A549 treated with AZD2906 at 1 μM for 4 hours (cell line): Measurements from ENCODE around the gene CFAP43. TPM values are rescaled to one million over a fixed set of nuclear protein-coding genes. Genes with fewer than 3 reads are reported as not detected.

ENCODE experiments used
- total RNA-seq: library from RNA; stranded (reverse); fragments of 200-300 nt; extraction: Qiagen RNA extraction; gene quantifications from 5 replicates; pipeline ENCODE4 v1.2.3, GENCODE V29; 2022

CFAP43 gene, protein sequence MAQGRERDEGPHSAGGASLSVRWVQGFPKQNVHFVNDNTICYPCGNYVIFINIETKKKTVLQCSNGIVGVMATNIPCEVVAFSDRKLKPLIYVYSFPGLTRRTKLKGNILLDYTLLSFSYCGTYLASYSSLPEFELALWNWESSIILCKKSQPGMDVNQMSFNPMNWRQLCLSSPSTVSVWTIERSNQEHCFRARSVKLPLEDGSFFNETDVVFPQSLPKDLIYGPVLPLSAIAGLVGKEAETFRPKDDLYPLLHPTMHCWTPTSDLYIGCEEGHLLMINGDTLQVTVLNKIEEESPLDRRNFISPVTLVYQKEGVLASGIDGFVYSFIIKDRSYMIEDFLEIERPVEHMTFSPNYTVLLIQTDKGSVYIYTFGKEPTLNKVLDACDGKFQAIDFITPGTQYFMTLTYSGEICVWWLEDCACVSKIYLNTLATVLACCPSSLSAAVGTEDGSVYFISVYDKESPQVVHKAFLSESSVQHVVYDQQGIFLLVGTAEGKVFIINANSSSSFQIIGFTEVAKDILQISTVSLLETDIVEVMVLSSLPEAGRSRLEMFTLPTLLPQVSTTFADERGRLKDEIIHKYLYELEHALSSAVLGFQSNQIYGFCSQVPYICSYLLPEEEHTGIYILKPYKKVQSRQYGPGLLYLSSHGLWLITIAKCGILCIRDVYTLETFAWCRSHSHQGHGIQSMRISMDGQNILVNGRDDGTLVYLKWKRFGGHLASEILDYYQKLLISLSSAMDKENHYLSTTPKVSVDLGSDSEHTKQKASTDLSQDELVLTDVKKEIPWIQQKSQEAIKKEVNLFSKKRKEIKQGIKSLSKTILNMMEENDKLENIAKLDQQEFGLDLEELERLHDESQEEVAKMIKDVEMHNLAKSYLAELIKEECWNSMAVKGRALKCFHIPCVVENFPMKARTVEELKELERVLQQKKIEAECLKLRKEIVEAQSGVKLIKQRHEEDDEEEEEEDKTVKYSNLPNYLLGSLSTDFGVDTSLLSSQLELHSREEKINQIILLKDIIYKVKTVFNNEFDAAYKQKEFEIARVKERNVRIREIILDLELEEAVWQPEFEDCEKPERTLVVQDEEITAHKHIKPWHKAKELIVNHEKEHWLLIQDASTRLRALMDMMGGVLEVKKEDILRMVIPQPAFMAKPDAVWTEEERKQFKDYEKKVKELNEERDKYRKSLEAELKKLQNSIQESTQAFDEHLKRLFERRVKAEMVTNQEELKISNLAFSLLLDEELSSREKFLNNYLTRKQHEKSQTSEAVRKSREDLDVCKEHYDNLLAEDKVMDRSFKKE (N-terminal part only)
- 0.15 to 0.24 TPM (median 0.19 TPM) in 5 replicates for total RNA-seq

DNA sequence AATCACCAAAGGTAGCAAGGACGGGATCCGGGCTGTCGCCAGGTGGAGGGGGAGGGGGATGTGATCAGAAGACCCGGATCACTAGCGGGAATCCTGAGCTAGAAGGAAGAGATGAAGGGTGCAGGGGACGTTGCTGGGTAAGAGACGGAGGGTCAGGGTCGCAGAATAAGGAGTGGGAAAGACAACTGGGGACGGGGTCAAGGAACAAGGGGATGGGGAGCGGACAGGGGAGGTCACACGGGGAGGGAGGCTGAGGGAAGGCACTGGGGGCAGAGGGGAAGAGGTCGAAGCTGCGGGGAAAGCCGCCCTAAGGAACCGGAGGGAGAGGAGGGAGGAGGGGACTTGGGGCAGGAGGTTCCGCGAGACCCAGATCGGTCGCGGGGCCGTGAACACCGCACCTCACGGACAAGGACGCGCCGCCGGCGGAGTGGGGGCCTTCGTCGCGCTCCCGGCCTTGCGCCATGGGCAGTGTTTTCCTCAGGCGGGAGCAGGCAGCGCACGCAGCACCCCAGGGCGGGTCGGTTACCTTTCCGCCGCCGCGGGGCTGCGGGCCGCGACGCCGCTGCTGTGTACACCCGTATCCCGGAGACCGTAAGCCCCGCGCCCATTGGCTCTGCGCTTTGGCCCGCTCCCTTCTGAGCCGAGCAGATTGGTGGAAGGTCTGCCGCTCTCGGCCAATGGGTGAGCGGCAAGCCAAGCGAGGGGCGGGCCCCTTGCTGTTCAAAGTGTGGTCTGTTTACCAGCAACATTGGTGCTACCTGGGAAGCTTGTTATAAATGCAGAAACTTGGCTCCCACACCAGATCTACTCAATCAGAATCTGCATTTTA is at the start of gene CFAP43:
CFAP43 (minus strand) TSS at position 581 of the 829 bp plus-strand sequence; CDS start at position 463, 118 bp downstream.

GRCh38 chr10:104268713-104269645 is 36.8 kb upstream of the CFAP43 start, which contains the start of gene GSTO2:
Gene GSTO2, plus strand, starts transcription at chr10:104269184. Its CDS starts 5,732 bp downstream, at chr10:104274916.

DNA sequence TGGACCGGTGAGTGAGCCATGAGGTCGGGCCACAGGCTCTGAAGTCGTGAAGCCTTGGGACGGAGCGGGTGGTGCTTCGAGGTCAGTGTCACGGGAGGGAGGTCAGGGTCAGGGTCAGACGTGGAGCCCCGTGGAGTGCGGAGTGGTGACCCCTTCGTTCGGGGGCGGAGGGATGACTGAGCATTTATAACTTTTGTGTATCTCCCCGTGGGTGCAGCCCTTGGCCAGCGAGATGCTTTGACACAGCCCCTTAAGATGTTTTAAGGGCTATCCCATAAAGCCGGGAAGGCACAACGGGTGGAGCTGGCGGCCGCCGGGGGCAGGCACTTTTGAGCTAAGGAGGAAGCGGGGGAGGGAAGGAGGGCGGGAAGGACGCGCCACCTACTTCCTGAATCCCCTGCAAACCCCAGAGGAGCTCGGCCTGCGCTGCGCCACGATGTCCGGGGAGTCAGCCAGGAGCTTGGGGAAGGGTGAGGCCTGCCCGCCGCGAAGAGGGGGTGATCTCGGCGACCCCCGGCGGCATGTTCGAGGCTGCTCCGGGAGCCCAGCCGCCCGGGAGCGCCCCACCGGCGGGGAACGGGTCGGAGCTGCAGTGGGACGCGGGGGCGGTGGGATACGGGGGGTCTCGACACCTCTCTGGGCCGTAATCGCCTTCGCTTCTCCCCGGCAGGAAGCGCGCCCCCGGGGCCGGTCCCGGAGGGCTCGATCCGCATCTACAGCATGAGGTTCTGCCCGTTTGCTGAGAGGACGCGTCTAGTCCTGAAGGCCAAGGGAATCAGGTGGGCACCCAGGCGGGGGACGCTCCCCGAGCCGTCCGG is 22.5 kb upstream of the CFAP43 start, which contains the start of gene GSTO1:
GSTO1 (plus strand) TSS at position 400 of the 818 bp plus-strand sequence; CDS start at position 437, 37 bp downstream.

DNA sequence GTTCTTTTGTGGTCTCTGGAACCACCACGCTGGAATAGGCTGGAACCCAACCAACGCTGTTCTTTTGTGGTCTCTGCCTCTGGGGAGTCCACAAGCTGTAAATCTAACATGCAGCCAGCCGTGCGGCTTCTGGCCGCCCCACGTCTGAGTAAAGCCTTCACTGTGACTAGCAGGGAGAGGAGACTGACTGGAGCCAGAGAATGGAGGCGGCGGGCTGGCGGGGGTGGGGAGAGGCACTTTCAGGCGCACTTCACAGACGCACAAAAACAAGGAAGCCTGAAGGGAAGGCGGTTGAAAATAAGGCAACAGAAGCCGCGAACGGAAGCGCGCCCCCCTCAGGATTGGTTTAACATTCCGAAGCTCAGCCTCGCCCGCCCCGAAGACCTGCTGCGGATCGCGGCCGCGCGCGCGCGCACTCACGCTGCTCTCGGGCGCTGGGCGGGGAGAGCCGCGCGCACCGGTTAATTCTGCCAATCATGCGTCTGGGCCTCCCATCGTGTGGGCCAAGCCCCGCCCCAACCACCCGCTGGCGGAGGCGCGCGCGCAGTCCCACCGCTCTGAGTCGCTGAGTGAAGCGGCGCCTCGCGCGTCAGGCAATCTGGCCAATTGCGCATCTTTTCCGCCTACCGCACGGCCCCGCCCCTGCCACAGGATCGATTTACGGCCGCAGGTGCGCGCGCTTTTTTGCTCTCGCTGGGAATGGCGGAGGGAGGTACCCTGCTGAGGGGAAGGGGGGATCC is 110.5 kb downstream of the CFAP43 start, which contains the start of gene SFR1:
SFR1 (plus strand) TSS at position 687 of the 740 bp plus-strand sequence; CDS start at position 700, 13 bp downstream.

GRCh38 chr10:104085801-104086400 is 146.3 kb downstream of the CFAP43 start, which contains the start of gene COL17A1:
Gene COL17A1, minus strand, starts transcription at chr10:104085880. Its CDS starts 5,207 bp downstream, at chr10:104080673.

Other genes with a start within 250 kb of the CFAP43 start
- 1.3 to 2.4 TPM (median 1.8 TPM) in 5 replicates for gene COL17A1, start 146.5 kb downstream of the CFAP43 start, total RNA-seq
- gene SFR1, start 110.2 kb downstream of the CFAP43 start, total RNA-seq, result 12.1 to 16.2 TPM (median 12.6 TPM) in 5 replicates
- gene GSTO1, start 22.5 kb upstream of the CFAP43 start, total RNA-seq, result 274 to 305 TPM (median 284 TPM) in 5 replicates
- 1.5 to 2.2 TPM (median 1.8 TPM) in 5 replicates for gene GSTO2, start 36.8 kb upstream of the CFAP43 start, total RNA-seq
- 54.5 to 64.8 TPM (median 61.4 TPM) in 5 replicates for gene ITPRIP, start 106.1 kb upstream of the CFAP43 start, total RNA-seq
- 0.08 to 0.14 TPM (median 0.10 TPM) in 5 replicates for gene CFAP58, start 121.5 kb upstream of the CFAP43 start, total RNA-seq